Measurements from ENCODE around the gene FZD8.
A peak's percentile ranks its signal among the peaks of the same experiment; 100 is the strongest.

Gene FZD8

DNA sequence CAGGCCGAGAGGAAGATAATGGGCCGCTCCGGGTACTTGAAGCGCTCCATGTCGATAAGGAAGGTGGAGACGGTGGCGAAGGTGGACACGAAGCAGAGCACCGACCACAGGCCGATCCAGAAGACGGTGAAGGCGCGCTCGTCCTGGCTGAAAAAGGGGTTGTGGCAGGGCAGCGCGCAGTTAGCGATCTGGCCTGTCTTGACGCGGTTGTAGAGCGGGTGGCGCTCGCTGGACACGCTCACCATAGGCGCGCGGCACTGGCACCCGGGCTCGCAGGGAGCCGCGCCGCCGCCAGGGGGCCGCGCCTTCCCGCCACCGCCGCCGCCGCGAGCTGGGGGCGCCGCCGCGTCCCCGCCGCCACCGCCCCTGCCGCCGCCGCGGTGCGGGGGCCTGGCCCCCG lies 1.6 kb downstream of the FZD8 start:
- DNase-seq = peak; percentile 32

DNA sequence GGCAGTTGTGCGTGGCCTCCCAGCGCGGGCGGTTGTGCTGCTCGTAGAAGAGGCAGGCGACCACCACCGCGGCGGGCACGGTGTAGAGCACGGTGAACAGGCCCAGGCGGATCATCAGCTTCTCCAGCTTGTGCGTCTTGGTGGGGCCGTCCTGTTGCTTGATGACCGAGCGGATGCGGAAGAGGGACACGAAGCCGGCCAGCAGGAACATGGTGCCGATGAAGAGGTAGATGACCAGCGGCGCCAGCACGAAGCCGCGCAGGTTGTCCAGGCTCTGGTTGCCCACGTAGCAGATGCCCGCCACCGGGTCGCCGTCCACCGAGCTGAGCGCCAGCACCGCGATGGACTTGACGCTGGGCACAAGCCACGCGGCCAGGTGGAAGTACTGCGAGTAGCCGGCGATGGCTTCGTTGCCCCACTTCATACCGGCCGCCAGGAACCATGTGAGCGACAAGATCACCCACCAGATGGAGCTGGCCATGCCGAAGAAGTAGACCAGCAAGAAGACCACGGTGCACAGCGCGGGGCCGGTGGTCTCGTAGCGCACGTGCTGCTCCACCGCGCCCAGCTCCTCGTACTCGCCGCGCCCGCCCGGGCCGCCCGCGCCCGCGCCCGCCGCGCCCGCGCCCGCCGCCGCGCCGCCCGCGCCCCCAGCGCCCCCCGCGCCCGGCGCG lies 2.2 kb downstream of the FZD8 start:
- DNase-seq = peak; percentile 25

DNA sequence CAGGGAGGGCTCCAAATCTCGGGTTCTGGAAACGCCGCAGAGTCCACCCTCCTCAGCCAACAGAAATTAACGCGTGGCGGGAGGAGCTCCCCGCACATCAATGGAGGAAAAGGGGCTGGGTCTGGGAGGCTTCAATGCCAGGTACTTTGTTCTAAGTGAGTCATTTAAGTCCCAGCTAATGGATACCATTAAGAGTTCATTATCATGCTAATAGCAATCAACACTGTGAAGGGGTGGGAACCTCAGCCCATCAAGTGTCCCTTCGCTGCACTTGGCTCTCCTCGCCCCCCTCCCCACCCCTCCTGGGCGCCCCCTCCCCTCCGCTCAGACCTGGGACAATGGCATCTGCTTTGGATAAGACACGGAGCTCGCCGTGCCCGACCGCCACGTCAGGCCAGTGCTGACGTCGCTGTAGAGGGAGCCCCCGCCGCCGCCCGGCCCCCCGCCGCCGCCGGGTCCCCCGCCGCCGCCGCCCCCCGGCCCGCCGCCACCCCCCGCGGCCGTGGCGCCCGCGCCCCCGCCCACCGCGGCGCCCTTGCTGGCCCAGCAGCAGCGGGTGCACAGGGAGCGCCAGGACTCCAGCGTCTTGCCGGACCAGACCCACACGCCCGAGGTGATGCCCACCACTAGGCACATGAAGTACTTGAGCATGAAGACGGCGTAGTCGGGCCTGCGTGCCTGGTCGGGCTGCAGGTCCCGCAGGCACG lies 2.9 kb downstream of the FZD8 start:
- peak; percentile 36 for DNase-seq

DNA sequence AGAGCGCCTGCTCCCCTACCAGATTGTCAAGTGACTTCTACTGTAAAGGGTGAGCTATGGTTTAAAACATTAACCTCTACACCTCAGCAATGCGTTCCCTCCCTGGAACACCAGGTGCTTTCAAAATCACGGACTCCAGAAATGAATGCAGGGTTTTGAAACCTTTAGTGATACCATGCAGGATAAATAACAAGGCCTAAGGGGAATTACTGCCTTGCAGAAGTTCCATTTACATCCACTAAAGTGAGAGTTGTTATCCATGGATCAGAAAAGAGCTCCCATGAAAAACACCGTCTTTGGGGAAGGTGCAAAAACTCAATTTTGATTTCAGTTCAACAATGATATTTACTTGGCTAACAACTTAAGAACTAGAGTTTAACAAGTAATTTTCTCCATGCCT lies 4.0 kb downstream of the FZD8 start:
- DNase-seq = no peak

DNA sequence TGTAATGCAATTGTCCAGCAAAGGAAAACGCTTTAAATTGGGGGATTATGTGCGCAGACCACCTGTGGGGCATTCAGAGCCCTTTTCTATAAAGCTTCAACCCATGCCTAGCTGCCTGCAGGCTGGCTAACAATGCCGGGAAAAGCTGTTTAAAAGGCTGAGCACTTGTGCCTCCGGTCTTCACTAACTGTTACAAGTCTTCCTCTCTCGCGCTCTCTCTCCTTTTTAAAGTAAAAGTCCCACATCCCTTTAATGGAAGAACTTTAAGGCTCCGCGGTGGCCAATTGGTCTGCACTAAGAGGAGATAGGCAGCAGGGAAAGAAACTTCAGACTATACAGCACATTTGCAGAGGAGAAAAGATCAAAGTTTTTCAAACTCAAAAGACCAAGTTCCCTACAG lies 4.6 kb downstream of the FZD8 start:
- DNase-seq = no peak

DNA sequence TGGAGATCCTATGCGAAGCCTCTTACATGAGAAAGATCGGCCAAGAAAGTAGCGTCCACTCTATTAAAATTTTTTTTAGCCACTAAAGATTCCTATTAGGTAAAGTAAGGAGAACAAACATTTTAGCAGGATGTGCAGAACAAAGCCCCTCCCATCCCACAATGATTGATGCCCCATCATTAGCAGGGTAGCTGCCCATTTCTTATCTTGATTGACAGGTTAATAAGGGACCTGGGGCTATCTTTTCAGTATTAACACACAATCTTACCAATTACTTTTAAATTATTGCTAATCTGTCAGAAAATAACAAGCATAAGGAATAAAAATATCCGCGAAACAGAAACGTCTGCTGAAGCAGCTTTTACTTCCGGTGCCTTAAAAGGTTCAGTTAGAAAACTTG lies 5.1 kb downstream of the FZD8 start:
- DNase-seq = no peak

DNA sequence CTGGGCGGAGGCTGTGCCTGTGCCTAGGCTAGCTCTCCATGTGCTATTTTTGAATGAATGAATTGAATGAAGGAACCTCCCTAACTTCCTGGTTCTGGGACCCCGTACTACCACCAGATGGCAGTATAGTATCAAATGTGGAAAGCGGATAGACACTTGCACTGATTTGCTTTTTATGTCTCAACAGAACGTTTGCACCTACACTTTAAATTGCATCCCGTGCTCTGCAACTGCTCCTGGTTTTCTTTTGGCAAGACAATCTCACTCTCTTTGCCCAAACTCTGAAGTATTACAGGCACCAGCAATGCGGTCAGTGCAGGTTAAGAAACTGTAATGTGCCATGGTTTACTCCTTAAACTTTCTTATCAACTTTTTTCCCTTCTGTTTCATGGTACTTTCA lies 6.5 kb downstream of the FZD8 start:
- peak; percentile 13 for DNase-seq

DNA sequence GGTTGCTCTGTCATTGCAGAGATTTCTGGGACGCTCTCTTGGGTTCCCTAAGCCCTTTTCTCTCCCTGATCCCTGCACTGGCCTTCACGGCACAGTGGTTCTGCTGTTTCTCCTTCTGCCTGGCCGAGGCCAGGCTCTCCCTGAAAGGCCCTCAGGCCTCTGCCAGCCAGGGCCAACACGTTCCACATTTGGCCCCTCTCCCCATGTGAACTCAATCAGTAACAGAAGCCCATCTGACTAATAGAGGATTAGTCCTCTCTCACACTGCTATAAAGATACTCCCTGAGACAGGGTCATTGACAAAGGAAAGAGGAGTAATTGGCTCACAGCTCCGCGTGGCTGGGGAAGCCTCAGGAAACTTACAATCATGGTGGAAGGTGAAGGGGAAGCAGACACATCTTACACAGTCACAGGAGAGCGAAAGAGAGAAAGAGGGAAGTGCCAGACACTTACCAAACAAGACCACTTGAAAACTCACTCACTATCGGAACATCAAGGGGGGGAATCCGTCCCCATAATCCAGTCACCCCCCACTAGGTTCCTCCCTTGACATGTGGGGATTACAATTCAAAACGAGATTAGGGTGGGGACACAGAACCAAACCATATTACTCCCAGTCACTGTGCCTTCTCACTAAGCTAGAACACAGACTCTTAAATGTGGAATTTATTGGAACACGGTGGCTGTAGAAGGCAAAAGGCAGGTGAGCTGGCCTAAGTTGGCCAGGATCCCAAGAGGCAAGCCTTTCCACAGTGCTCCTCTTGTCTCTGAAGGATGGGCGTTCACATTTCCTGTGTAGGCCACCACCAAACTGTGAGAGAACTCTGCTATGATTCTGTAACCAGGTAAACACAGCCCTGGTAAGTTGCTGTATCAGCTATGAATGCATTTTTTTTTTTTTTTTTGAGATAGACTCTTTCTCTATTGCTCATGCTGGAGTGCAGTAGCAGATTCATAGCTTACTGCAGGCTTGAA lies 8.8 kb downstream of the FZD8 start:
- DNase-seq = no peak

DNA sequence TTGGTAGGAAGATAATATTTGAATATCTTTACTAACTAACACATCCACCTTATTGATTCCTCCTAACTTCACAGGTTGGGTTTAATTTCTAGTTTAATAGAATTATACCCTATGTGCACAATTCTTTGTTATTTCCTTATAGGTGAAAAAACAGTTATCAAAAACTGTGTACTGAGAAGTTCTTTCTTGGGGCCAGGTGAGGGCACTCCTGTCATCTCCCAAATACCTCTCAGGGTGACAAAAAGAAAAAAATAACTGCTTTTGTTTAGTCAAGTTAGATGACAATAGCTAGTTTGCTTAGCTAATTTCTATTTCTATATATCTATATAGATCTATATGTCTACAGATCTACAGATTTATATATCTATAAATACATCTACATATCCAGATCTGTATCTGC lies 10.1 kb downstream of the FZD8 start:
- DNase-seq = peak; percentile 0

DNA sequence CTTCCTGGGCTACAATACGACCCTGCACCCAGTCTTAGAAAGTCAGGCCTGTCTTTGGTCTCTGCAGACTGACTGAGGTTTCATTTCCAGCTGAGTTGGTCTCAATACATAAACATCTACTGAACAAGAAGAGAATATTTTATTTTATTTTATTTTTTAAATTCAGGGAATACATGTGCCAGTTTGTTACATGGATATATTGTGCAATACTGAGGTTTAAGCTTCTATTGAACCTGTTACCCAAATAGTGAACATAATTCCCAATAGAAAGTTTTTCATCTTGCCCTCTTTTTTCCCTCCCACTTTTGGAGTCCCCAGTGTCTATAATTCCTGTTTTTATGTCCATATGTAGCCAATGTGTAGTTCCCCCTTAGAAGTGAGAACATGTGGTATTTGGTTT lies 10.7 kb downstream of the FZD8 start:
- no peak for DNase-seq

DNA sequence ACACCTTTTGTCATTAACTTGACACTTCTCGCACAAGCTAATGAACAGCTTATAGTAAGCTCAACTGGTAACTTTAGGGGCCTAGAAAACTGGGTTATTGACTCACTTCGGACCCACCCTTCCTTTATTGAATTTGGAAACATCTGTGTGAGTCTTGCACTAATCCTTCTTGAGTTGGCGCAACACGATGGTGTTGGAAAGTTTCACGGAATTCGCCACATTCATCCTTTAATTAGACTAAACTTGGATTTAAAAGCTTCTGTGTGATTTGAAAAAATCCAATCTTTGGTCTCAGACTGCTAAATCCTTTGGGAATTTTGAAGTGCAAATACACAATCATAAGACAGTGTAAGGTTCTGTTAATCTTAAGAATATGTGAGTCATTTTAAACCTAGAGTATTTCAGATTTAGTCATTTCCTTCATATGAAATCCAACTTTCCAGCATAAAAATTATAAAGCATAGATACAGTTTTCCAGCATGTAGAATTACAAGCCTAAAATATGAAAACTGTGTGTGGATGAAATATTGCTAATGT lies 15.1 kb downstream of the FZD8 start:
- no peak for DNase-seq

DNA sequence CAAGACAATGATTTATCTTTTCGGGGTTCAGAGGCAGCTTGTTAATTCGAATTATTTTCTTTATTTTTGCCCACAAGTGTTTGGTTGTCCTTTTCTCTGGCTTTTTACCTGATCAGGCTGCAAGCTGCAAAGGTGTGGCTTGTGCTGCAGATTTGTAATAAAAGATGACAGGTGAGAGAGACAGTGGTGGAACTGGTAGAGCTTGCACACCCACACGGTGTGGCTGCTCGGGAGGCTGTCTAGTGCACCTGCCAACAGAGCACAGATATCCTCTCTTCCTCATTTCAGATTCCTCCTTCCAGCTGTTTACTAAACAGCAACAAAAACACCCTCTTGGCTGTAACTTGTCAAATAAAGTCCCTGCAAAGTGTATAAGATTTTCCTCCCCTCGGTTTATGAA lies 27.8 kb downstream of the FZD8 start:
- DNase-seq = no peak

DNA sequence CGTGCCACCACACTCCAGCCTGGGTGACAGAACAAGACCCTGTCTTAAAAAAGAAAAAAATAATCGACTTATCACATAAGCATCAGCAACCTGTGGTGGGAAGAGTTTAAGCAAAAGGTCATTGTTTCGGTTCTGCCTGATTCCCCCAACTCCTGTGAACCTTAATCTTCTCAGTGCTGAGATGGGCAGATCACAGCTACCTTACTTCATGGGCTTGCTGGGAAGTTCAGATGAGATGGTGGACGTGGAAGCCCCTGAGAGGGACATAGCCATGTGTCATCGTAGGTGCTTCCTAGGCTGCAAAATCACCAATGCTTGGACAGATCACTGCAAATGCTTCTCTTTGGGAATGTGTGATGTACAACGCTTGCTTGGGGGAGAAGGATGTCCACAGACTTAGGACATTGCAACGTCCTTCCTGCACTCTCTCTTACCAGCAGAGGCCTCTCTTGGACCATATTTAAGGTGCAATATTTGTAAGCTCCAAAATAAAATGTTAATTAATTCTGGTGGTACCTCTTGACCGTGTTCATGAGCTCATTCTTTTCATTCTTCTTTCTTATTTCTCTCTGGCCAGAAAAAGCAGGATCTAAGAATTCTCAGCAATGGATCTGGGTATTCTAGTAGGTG lies 28.4 kb downstream of the FZD8 start:
- DNase-seq = no peak

DNA sequence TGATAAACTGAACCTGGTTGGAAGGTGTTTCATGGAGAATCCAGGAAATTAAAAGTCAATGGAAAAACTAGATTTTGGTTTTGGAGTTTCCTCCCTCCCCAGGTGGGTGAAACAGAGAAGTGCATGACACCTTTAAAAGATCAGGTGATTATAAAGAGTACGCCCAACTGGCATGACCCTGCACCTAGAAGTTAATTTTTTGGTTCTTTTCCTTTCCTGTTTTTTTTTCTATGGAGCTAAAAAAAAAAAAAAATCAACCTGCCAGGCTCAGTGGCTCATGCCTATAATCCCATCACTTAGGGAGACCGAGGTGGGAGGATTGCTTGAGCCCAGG lies 29.0 kb downstream of the FZD8 start:
- no peak for DNase-seq

DNA sequence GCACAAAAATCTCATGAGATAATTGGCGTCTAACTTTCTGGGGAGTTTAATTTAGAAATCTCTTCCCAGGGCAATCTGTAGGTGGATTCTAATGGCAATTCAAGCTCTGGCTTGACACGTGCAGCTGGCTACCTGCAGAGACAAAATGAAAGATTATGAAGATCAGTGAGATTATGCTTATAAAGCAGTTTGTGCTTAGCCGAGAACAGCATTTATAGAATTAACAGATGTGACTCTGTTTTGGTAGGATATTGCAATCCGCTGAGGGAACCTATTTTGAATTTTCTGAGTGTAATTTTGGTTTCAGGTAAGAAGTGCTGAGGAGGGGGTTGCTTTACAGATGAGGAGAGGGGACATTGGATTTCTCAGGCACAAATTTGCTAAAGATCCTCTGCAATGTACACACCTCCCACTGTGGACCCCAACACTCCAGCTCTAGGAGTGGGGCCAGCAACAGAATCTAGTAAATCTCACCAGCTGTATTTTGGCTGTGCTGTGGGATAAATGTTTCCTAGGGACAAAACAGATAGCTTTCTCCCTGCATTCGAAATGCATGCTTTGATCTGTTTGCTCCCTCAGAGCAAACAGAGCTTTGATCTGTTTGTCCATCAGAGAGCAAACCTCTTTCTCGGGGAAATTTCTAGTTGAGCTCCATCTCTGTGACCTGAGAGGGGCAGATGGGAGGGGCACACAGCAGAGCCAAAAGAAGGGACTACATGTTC lies 29.6 kb downstream of the FZD8 start:
- no peak for DNase-seq

DNA sequence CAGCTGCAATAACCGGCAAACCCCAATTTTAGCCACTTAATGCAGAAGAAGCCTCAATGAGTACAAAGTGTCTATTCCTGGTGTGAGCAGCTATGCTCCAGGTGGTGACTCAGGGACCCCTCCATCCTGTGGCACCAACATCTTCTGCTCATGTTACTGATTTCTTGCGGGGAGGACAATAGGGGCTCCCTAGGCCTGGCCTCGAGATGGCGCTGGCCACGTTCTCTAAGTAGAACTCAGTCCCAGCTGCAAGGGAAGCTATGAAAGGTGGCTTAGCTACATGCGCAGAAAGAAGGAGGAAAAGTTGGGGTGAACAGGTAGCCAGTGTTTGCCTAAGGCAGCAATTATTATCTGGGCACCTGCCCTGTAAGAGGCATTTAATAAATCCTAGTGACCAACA lies 30.3 kb downstream of the FZD8 start:
- DNase-seq = no peak

DNA sequence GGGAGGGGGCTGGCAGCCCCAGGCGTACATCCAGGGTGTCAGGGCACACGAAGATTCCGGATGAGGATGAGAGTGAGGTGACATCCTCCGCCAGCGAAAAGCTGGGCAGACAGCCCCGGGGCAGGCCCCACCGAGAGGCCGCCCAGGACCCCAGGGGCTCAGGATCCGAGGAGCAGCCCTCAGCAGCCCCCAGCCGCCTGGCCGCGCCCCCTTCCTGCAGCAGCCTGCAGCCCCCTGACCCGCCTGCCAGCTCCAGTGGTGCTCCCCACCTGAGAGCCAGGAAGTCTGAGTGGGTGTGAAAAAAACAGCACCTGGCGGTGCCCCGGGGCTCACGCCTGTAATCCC lies 33.8 kb downstream of the FZD8 start:
- DNase-seq = no peak

DNA sequence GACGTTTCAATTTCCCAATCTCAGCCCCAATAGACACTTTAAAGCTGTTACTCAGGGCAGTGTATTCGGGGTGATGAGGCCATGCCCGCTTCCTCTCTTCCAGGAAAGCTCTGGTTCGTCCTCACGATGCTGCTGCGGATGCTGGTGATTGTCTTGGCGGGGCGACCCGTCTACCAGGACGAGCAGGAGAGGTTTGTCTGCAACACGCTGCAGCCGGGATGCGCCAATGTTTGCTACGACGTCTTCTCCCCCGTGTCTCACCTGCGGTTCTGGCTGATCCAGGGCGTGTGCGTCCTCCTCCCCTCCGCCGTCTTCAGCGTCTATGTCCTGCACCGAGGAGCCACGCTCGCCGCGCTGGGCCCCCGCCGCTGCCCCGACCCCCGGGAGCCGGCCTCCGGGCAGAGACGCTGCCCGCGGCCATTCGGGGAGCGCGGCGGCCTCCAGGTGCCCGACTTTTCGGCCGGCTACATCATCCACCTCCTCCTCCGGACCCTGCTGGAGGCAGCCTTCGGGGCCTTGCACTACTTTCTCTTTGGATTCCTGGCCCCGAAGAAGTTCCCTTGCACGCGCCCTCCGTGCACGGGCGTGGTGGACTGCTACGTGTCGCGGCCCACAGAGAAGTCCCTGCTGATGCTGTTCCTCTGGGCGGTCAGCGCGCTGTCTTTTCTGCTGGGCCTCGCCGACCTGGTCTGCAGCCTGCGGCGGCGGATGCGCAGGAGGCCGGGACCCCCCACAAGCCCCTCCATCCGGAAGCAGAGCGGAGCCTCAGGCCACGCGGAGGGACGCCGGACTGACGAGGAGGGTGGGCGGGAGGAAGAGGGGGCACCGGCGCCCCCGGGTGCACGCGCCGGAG lies 34.4 kb downstream of the FZD8 start:
- DNase-seq = no peak

DNA sequence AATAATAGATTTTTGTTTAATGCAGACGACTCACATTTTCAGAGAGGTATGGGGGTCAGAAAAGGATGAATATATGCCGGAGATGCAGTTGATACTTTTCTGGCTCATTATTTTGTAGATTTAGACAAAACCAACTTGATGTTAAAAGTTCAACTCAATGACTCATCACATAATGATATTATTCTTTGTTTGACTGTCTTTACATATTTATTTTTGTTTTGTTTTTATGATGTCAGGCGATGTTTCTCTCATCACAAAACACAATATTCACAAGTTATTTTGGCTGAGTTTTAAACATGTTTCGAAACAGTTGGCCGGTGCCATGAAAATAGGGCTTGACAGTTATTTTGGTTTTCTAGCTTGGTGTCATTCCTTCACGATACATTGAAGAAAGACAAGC lies 35.7 kb downstream of the FZD8 start:
- DNase-seq = no peak

DNA sequence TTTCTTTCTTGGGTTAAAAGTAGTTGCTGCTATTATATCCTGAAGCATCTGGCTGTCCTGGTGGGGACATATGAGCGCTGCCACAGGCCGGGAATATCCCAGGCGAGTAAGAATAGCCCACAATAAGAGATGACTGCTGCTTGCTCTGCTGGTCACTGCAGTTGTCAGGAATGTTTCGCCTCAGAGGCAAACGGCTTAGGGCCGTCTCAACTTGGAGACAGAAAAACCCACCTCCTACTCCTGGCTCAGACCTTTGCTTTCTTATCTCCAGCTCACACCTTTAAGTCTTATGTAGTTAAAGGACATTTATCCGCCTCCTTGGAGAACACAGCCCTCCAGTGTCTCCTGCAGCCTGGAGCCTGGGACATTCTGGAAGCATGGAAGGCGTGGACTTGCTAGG lies 36.9 kb downstream of the FZD8 start, which contains the start of gene GJD4:
GJD4 (plus strand) TSS at position 151 of the 400 bp plus-strand sequence; CDS start at position 378, 227 bp downstream.
- no peak for DNase-seq

DNA sequence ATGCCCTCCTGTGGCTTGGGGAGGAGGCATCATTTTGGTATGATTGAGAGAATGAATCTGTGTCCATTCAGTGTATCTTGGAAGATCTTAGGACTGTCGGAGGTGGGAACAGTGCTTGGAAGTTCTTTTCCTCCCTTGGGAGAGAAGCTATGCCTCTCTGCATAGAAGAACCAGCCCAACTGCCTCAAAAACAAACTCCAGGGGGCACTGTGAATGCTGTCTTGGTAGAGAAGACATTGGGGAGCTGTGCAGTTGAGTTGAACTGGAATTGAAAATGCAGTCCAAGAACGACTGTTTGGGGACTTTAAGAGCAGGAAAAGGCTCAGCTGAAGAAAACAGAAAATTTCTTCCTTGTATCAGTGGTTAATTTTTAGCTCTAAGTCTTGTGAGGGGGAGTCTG lies 41.9 kb downstream of the FZD8 start:
- no peak for DNase-seq
